ENCODE data around the gene KANSL1. TPM values are rescaled to one million over a fixed set of nuclear protein-coding genes. Genes with fewer than 3 reads are reported as not detected.

Gene KANSL1
- total RNA-seq, 1 donor from 2014 or later = 121 TPM

- Mint-ChIP-seq H3K4me1 (peaks cover 40% of the 10 kb centered on the region), H3K36me3 (ENCODE audit: low read depth) (peaks cover 18% of the 10 kb centered on the region), H3K9me3 (no peaks in the 10 kb centered on the region), H3K27me3 (ENCODE audit: low read depth) (no peaks in the 10 kb centered on the region), H3K27ac (ENCODE audit: unreplicated experiment) (peak overlapping the region; percentile 1), H3K4me3 (no peak overlapping the region)
- no peak for DNase-seq (ENCODE audit: low read depth, low spot score)
- TF ChIP-seq, protein P1, sequence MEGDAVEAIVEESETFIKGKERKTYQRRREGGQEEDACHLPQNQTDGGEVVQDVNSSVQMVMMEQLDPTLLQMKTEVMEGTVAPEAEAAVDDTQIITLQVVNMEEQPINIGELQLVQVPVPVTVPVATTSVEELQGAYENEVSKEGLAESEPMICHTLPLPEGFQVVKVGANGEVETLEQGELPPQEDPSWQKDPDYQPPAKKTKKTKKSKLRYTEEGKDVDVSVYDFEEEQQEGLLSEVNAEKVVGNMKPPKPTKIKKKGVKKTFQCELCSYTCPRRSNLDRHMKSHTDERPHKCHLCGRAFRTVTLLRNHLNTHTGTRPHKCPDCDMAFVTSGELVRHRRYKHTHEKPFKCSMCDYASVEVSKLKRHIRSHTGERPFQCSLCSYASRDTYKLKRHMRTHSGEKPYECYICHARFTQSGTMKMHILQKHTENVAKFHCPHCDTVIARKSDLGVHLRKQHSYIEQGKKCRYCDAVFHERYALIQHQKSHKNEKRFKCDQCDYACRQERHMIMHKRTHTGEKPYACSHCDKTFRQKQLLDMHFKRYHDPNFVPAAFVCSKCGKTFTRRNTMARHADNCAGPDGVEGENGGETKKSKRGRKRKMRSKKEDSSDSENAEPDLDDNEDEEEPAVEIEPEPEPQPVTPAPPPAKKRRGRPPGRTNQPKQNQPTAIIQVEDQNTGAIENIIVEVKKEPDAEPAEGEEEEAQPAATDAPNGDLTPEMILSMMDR (conservative IDR thresholded peaks at IDR 0.05) = no peak
Measured at GRCh38 chr17:46027976-46028325, 165.3 kb downstream of the KANSL1 start.

DNA sequence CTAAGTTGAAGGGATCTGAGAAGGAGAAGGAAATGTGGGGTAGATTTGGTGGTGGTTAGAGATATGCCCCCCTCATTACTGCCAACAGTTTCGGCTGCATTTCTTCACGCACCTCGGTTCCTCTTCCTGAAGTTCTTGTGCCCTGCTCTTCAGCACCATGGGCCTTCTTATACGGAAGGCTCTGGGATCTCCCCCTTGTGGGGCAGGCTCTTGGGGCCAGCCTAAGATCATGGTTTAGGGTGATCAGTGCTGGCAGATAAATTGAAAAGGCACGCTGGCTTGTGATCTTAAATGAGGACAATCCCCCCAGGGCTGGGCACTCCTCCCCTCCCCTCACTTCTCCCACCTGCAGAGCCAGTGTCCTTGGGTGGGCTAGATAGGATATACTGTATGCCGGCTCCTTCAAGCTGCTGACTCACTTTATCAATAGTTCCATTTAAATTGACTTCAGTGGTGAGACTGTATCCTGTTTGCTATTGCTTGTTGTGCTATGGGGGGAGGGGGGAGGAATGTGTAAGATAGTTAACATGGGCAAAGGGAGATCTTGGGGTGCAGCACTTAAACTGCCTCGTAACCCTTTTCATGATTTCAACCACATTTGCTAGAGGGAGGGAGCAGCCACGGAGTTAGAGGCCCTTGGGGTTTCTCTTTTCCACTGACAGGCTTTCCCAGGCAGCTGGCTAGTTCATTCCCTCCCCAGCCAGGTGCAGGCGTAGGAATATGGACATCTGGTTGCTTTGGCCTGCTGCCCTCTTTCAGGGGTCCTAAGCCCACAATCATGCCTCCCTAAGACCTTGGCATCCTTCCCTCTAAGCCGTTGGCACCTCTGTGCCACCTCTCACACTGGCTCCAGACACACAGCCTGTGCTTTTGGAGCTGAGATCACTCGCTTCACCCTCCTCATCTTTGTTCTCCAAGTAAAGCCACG lies 165.9 kb downstream of the KANSL1 start:
- Mint-ChIP-seq H3K27me3 (ENCODE audit: low read depth) (no peaks in the 10 kb centered on the region), H3K27ac (ENCODE audit: unreplicated experiment) (peak overlapping the region; percentile 17), H3K4me3 (no peak overlapping the region), H3K4me1 (peaks cover 40% of the 10 kb centered on the region), H3K9me3 (no peaks in the 10 kb centered on the region), H3K36me3 (ENCODE audit: low read depth) (peaks cover 19% of the 10 kb centered on the region)
- TF ChIP-seq, protein P1 (conservative IDR thresholded peaks at IDR 0.05) = no peak
- no peak for DNase-seq (ENCODE audit: low read depth, low spot score)

DNA sequence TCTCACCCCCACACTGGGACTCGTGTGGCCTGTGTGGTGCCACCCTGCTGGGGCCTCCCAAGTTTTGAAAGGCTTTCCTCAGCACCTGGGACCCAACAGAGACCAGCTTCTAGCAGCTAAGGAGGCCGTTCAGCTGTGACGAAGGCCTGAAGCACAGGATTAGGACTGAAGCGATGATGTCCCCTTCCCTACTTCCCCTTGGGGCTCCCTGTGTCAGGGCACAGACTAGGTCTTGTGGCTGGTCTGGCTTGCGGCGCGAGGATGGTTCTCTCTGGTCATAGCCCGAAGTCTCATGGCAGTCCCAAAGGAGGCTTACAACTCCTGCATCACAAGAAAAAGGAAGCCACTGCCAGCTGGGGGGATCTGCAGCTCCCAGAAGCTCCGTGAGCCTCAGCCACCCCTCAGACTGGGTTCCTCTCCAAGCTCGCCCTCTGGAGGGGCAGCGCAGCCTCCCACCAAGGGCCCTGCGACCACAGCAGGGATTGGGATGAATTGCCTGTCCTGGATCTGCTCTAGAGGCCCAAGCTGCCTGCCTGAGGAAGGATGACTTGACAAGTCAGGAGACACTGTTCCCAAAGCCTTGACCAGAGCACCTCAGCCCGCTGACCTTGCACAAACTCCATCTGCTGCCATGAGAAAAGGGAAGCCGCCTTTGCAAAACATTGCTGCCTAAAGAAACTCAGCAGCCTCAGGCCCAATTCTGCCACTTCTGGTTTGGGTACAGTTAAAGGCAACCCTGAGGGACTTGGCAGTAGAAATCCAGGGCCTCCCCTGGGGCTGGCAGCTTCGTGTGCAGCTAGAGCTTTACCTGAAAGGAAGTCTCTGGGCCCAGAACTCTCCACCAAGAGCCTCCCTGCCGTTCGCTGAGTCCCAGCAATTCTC lies 166.8 kb downstream of the KANSL1 start:
- Mint-ChIP-seq H3K36me3 (ENCODE audit: low read depth) (peaks cover 19% of the 10 kb centered on the region), H3K4me3 (peak overlapping the region; percentile 27), H3K27ac (ENCODE audit: unreplicated experiment) (no peak overlapping the region), H3K27me3 (ENCODE audit: low read depth) (no peaks in the 10 kb centered on the region), H3K4me1 (peaks cover 40% of the 10 kb centered on the region), H3K9me3 (no peaks in the 10 kb centered on the region)
- DNase-seq (ENCODE audit: low read depth, low spot score) = no peak
- TF ChIP-seq, protein P1 (conservative IDR thresholded peaks at IDR 0.05) = no peak

DNA sequence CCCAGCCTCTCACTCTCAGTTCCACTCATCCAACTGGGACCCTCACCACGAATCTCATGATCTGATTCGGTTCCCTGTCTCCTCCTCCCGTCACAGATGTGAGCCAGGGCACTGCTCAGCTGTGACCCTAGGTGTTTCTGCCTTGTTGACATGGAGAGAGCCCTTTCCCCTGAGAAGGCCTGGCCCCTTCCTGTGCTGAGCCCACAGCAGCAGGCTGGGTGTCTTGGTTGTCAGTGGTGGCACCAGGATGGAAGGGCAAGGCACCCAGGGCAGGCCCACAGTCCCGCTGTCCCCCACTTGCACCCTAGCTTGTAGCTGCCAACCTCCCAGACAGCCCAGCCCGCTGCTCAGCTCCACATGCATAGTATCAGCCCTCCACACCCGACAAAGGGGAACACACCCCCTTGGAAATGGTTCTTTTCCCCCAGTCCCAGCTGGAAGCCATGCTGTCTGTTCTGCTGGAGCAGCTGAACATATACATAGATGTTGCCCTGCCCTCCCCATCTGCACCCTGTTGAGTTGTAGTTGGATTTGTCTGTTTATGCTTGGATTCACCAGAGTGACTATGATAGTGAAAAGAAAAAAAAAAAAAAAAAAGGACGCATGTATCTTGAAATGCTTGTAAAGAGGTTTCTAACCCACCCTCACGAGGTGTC lies 167.6 kb downstream of the KANSL1 start:
- TF ChIP-seq, protein P1 (conservative IDR thresholded peaks at IDR 0.05) = no peak
- H3K27me3 Mint-ChIP-seq (ENCODE audit: low read depth) = no peaks in the 10 kb centered on the region
- DNase-seq (ENCODE audit: low read depth, low spot score) = no peak
- peaks cover 40% of the 10 kb centered on the region for H3K4me1 Mint-ChIP-seq
- peaks cover 14% of the 10 kb centered on the region for H3K36me3 Mint-ChIP-seq (ENCODE audit: low read depth)
- peak overlapping the region; percentile 75 for H3K27ac Mint-ChIP-seq (ENCODE audit: unreplicated experiment)
- peak overlapping the region; percentile 27 for H3K4me3 Mint-ChIP-seq
- no peaks in the 10 kb centered on the region for H3K9me3 Mint-ChIP-seq

DNA sequence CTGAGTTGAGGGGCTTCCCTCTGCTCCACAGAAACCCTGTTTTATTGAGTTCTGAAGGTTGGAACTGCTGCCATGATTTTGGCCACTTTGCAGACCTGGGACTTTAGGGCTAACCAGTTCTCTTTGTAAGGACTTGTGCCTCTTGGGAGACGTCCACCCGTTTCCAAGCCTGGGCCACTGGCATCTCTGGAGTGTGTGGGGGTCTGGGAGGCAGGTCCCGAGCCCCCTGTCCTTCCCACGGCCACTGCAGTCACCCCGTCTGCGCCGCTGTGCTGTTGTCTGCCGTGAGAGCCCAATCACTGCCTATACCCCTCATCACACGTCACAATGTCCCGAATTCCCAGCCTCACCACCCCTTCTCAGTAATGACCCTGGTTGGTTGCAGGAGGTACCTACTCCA lies 168.2 kb downstream of the KANSL1 start:
- no peak overlapping the region for H3K4me3 Mint-ChIP-seq
- no peaks in the 10 kb centered on the region for H3K9me3 Mint-ChIP-seq
- no peaks in the 10 kb centered on the region for H3K27me3 Mint-ChIP-seq (ENCODE audit: low read depth)
- no peak for DNase-seq (ENCODE audit: low read depth, low spot score)
- TF ChIP-seq, protein P1 (conservative IDR thresholded peaks at IDR 0.05) = no peak
- peaks cover 40% of the 10 kb centered on the region for H3K4me1 Mint-ChIP-seq
- peaks cover 18% of the 10 kb centered on the region for H3K36me3 Mint-ChIP-seq (ENCODE audit: low read depth)
- peak overlapping the region; percentile 35 for H3K27ac Mint-ChIP-seq (ENCODE audit: unreplicated experiment)

Data from neural crest cell (in vitro differentiated cells).